ENCODE data around the gene C1orf21.

Gene C1orf21

DNA sequence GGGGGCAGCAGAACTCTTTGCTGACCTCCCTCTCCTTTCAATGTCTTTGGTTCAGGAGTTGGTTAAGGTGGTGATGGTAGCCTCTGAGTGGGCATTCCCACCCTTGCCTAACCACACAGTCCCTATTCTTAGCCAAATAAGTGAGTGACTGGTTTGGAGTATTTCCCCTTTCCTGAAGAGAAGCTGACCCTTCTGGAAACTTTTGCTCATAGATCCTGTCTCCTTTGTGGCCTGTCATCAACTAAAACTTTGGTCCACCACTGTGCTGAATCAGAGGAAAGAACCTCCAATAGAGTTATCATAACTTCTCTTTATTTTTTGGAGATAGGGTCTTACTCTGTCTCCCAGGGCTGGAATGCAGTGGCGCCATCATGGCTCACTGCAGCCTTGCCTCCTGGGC lies 31.1 kb downstream of the C1orf21 start:
- DNase-seq = no peak

DNA sequence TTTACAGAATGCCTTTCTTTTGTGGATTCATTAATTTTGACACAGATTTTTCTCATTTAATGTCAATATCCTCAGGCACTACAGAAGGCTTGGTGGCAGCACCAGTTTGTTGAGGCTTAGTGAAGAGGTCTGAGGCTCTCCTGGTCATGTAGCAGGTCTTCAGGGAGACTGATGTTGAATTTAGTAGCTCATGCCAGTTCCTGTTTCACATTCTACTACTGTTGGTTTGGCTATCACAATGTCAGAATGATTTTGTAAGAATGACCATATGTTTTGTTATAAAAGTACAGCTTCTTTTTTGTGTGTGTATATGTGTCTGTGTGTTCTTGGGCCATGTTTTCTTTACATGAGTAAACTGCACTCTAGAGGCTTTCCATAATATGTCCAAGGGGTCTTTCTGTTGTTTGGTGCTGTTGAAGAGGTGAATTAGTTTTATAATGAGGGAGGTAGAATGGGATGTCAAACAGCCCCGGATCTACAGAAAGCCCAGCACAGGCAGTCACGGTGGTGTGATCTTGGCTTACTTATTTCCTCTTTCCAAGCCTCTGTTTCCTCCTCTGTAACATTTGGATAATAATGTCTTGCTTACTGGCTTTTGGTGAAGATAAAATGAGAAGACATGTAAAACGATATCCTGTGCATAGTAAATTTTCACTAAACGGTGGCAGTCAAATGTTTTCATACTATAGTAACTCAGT lies 32.0 kb downstream of the C1orf21 start:
- no peak for DNase-seq

GRCh38 chr1:184419350-184420161 lies 32.7 kb downstream of the C1orf21 start:
- DNase-seq = no peak

- no peak for DNase-seq
These were observed 35.8 kb downstream of the C1orf21 start for GRCh38 chr1:184422490-184423233.

DNA sequence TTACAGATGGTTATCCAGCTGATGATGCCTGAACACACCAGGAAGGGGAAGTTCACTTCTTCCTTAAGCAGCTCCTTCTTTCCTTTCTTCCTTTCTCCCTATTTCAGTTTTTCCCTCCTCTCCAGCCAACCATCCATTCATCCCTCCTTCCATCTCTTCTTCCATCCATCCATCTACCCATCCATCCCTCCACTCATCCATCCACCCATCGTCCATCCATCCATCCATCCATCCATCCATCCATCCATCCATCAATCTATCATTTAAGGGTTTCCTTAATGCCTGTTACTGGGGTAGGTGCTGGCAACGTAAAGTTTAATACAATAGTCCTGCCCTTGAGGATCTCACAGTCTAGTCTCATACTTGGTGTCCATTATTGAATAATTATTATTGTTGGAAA lies 36.8 kb downstream of the C1orf21 start:
- DNase-seq = no peak

DNA sequence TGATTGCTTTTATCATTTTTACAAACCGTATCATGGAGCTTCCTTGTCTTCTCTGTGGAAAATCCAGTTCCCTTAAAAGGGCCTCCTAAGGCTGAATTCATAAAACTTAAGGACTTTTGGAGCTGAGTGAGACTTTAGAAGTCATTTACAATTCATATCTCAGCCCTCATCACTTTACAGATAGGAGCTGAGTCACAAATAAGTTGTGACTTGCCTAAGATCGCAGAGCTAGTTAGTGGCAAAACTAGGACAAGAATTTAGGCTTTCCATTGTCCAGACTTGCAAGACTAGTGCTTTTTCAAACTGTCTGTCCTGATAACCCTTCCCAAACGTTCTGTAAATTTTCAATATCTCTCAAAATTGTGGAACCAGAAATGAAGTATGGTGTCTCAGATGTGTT lies 37.3 kb downstream of the C1orf21 start:
- no peak for DNase-seq

GRCh38 chr1:184424945-184425344 lies 38.1 kb downstream of the C1orf21 start:
- DNase-seq = no peak

- DNase-seq = no peak
These were observed 38.8 kb downstream of the C1orf21 start for GRCh38 chr1:184425449-184426277.

GRCh38 chr1:184426278-184426674 lies 39.4 kb downstream of the C1orf21 start:
- DNase-seq = no peak

- DNase-seq = no peak
These were observed 40.9 kb downstream of the C1orf21 start for GRCh38 chr1:184427722-184428121.

DNA sequence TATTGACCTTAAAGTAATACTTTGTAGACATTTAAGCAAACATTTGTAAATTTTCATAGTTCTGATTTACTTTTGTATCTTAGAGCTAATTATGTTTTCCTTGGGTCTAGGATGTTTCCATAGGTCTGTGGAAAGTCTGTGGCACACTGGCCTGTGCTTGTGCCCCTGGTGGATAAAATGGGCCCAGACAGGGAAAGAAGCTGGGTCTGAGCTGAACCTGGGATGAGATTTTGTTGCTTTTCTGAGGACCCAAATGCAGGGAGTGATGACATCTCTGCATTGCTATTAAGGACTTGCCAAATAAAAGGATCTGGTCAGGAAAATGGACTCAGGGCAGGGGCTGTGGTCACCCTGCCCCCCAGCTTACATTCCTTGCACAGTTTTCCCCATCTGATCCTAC lies 41.8 kb downstream of the C1orf21 start:
- DNase-seq = no peak

- no peak for DNase-seq
These were observed 42.5 kb downstream of the C1orf21 start for GRCh38 chr1:184429335-184429734.

GRCh38 chr1:184433956-184434502 lies 47.2 kb downstream of the C1orf21 start:
- no peak for DNase-seq

DNA sequence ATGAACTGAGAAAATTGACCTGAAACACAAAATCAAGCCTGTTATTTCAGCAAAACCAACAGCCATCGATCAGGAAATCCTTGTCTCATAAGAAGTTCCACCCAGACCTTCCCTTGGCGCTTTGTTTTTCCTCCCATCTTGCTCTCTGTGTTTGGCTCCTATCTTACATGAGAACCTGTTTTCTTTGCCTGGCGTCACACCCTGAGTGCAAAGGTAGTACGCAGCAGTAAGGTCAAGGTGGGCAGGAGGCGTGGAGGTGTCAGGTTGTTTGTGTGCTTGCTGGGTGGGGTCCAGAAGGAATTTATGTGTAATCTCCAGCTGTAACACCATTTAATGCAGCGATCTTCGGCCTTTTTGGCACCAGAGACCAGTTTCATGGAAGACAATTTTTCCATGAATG lies 50.5 kb downstream of the C1orf21 start:
- no peak for DNase-seq

GRCh38 chr1:184438363-184438762 lies 51.5 kb downstream of the C1orf21 start:
- no peak for DNase-seq

DNA sequence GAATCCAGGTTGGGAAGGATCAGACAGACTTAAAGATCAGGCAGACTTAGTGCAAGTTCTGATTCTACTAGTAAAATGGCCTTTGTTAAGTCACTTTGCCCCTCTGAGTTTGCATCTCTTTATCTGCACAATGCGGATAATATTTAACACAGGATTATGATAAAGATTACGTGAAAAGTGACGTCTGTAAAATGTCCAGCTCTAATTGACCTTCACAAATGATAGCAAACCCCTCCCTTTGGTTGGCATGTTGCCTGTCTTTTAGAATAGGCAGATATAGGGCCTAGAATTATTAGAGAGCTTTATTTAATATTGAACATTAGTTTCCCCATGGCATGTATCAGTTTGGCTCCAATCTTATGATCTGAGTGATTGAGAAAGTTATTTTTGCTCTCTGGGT lies 55.4 kb downstream of the C1orf21 start:
- DNase-seq = no peak

DNA sequence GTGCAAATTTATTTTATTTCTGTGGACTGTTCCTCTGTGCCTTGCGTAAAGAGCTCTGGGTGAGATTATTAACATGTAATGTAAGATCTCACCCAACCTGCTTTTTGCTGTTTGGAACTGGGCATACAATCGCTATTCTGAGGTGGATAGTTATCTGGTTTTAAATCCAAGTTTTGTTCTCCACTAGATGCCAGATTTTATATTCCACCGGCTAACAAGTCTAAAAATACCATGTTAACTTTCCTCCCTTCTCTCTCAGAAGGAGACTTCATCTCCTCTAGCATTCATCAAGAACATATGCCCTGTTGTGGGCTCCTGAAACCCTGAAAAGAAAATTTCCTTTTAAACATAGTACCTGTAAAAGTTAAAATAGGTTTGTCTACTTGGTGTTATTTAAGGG lies 56.4 kb downstream of the C1orf21 start:
- DNase-seq = no peak

DNA sequence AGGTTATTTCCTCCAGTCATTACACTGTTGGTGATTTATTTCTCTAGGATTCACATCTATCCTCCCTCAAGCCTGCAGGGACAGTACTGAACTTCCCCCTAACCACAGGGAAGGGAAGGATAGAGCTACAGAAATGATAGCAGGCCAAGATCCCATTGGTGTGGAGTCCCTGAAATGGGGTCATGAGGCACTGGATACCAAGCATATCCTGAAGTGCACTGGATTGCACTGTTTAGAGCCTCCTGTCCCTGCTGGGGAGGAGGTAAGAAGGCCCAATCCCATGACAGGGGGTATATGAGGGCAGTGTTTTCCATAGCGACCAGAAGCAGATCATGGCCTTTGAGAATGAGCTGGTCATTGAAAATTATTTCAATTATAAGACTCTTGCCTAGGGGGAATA lies 56.8 kb downstream of the C1orf21 start:
- no peak for DNase-seq

DNA sequence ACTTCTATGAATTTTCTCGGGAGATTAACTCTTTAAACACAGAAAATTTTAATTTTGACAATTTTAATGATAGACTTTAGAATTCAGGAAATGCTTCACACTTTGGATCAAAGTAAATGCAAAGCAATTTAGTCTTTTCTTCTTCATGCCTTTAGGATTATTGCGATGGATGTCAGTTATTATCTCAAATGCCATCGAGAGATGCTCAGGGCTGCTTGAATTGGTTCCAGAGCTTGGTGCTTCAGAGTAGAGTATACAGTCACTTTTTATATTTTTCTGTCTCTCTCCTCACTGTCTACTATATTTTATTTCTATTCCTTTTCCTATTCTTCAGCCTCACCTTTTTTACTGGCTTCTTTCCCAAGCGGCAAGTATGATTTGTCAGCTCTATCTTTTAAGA lies 59.2 kb downstream of the C1orf21 start:
- DNase-seq = no peak

DNA sequence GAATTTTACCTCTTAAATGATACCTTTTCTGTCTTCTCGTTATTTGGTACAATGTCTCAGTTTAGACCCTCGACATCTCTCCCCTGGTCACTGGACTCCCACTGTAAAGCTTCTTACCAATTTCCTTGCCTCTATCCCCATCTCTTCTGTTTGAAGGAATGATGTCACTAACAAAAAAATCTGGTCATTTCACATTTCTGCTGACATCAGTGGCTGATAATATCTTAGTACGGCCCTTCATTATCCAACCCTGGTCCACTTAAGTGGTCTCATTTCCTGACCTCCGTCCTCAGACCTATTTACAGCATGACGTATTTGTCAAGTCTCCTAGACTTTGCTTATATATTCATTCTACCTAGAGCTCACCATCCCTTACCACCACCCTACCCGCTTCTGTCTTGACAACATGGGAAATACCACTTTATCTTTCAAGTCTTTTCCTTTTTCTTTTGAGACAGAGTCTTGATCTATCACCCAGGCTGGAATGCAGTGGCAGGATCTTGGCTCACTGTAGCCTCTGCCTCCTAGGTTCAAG lies 60.9 kb downstream of the C1orf21 start:
- DNase-seq = no peak

DNA sequence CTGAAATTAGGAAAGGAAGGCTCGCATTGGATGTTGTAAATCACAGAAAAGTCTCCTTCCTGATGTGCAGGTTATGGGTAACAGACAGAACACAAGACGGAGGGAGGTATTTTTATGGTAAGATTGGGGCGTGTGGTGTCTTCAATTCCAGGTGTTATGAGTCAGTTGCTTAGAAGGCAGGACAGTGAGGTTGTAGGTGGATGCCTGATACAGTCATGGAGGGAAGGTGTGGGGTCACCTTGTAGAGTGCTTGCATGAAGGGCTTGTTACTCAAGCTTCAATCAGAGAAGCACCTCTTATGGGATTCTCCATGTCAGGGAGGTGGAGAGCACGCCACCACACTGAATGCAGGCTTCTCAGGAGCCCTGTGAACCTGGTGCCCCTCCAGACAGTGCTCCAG lies 63.1 kb downstream of the C1orf21 start:
- no peak for DNase-seq

DNA sequence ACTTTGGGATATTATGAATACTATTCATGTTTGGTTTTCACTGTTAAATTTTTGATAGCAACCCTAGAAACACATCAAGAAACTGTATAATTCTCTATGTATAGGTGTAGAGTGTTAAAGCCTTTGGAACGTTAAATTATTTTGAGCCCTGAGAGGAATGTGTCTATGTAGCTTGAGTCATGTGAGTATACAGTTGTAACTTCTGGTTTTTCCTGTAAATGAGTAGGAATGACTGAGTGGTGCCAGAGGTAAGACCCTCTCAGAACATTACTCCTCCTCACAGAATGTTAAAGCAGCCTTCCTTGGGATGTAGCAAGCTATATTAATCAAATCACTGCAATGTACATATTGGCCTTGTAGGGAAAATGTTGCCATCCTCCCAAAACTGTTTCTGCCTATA lies 69.0 kb downstream of the C1orf21 start:
- DNase-seq = no peak

All from NCI-H1694 treated with DMSO at 0.1 percent for 48 hours (cell line).